SH-SY5Y (cell line): ENCODE measurements around the gene PCGF1.

Experiments used
- GATA2 ChIP-seq: IDR thresholded peaks from 2 replicates; pipeline ENCODE4 v1.6.1; 2011; ENCODE audit warnings: mild to moderate bottlenecking, low read depth, low read length
- GATA3 ChIP-seq: IDR thresholded peaks from 2 replicates; pipeline ENCODE4 v1.6.1; 2011; ENCODE audit warnings: low read depth, mild to moderate bottlenecking, low read length, moderate library complexity

Gene PCGF1

DNA sequence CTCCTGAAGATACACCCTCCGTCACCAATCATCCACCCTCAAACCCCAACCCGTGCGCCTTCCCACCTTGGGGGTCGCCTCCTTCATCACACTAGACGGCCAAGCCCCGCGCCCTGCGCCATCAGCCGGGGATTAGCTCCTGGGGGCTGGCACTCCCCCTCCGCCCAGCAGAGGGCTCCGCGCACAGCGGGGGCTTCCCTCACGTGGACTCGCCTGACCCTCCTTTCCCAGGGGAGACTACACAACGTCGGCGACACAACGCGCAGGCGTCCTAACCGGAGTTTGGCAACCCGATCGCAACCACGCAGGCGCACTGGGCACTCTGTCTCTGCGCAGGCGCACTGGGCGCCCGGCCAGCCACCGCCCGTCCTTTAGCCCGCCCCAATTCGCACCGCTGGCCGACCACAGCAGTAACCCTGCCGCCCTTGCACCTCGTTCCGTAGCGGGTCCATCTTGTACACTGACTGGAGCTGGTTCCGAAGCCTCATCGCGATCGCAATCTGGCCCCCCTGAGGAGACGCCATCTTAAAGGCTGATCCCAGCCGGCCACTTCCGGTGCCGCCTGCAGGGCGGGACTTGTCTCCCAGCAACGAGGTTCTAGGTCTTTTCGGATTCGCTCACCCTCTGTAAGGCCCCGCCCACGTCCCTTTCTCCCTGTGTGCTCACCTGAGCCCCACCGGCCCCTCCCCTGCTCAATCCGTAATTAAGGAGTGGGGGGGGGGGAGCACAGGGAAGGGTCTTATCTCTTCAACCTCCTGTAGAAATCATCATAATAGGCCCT lies at the start of gene PCGF1:
Gene PCGF1, minus strand, starts transcription at position 551 of the 781 bp plus-strand sequence. Its CDS starts 27 bp downstream, at position 524.
- TF ChIP-seq GATA3 (no peak), GATA2 (peak; percentile 87)

DNA sequence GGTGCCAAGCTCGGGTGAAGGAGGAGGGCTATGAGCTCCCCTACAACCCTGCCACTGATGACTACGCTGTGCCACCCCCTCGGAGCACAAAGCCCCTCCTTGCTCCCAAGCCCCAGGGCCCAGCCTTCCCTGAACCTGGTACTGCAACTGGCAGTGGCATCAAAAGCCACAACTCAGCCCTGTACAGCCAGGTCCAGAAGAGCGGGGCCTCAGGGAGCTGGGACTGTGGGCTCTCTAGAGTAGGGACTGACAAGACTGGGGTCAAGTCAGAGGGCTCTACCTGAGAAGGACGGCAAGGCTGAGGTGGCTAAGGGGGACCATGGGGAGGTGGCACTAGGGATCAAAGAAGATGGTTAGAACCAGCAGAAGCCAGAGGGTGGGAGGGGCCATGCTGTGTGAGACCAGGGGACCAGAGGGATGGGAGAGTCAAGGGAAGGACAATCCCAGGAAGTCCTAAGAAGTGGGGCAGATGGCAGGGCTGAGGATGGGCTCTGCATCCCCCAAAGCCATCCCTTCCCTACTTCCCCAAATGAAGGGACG lies 49.4 kb upstream of the PCGF1 start:
- no peak for TF ChIP-seq GATA2
- TF ChIP-seq GATA3, result no peak

DNA sequence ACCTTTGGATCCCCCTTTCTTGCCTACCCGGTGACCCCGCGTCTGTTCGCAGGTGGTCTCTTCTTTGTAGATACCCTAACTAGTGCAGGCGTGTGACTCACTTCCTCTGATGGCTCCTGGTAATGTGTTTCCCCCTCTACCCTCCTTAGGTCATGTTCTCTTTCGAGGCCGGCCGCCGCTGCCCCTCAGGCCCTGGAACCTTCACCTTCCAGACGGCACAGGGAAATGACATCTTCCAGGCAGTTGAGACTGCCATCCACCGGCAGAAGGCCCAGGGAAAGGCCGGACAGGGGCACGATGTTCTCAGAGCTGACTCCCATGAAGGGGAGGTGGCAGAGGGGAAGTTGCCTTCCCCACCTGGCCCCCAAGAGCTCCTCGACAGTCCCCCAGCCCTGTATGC lies 48.7 kb upstream of the PCGF1 start:
- TF ChIP-seq GATA2, result no peak
- no peak for TF ChIP-seq GATA3

DNA sequence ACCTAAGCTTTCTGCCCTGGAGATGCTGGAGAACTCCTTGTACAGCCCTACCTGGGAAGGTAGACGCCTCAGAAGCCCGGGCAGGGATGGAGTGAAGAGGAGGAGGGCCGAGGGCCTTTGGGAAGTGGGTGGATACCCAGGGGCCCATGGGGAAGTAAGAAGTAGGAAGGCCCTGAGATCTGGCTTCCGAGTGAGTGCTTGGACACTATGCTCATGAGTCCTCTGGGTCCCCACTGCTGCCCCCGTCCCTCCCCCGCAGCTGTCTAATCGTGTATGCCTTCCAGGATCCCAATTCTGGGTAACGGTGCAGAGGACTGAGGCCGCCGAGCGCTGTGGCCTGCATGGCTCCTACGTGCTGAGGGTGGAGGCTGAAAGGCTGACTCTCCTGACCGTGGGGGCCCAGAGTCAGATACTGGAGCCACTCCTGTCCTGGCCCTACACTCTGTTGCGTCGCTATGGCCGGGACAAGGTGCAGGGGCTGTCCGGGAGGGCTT lies 48.2 kb upstream of the PCGF1 start:
- TF ChIP-seq GATA2 (no peak), GATA3 (no peak)

DNA sequence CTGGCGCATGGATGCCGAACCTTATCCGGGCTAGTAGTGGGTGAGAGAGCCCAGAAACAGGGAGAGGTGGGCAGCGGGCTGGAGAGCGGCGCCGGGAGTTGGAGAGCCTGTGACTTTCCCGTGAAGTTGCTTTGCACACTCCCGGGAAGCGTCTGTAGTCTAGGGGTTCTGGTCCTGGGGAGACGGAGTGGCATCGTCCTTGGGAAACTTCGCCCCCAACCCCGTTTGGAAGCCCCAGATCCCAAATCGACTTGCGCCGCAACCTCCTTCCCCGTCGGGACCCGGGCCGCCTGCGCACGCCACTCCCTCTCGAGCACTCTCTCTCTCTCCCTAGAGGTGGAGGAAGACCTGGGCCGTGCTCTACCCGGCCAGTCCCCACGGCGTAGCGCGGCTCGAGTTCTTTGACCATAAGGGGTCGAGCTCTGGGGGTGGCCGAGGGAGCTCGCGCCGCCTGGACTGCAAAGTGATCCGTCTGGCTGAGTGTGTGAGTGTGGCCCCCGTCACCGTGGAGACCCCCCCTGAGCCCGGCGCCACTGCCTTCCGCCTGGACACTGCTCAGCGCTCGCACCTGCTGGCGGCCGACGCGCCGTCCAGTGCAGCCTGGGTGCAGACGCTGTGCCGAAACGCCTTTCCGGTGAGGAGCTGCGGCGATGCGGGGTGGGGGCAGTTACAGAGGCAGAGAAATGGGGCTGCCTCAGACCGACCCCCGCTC lies 47.5 kb upstream of the PCGF1 start:
- TF ChIP-seq GATA2 (no peak), GATA3 (no peak)

DNA sequence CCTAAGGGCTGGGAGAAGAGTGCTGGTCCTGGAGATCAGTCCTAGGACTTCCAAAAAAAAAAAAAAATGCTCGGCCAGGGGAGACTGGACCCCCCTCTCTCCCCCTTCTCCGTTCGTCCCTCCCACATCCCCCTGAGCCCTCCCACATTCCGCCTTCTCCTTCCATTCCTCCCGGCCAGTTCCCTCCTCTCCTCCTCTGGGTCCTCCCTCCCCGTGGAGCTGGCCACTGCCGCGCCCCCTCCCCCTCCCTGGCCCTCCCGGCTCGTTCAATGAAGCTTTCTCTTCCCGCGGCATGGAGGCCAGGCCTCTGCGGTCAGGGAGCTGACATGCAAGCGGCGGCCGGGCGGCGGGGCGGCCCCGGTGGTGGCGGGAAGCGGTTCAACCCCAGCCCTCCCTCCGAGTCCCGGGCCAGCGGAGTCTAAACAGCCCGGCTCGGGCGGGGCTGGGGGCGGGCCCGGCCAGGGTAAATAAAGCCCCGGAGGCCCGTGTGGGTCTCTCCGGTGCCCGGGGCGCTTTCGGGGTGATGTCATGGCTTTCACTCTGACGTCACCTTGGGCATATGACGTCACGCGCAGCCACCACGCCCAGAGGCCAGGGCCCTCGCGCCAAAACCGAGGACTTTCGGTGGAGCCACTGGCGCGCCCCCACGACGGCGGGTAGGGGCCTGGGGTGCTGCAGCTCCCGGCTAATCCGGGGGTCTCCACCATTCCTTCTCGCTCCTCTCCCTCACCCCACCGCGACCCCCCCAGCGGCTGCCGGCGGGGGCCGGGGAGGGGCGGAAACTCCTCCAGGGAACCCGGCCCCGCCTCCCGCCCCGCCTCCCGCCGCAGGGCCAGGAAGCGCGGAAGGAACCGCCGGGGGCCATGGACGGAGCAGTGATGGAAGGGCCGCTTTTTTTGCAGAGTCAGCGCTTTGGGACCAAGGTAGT lies 46.7 kb upstream of the PCGF1 start, which contains the start of the genes DOK1 and LOXL3:
Gene DOK1, plus strand, starts transcription at position 829 of the 928 bp plus-strand sequence. Its CDS starts 35 bp downstream, at position 864.
Gene LOXL3, minus strand, starts transcription at position 51 of the 928 bp plus-strand sequence. CDS start 1,308 bp downstream, outside the sequence.
- TF ChIP-seq GATA2, result no peak

DNA sequence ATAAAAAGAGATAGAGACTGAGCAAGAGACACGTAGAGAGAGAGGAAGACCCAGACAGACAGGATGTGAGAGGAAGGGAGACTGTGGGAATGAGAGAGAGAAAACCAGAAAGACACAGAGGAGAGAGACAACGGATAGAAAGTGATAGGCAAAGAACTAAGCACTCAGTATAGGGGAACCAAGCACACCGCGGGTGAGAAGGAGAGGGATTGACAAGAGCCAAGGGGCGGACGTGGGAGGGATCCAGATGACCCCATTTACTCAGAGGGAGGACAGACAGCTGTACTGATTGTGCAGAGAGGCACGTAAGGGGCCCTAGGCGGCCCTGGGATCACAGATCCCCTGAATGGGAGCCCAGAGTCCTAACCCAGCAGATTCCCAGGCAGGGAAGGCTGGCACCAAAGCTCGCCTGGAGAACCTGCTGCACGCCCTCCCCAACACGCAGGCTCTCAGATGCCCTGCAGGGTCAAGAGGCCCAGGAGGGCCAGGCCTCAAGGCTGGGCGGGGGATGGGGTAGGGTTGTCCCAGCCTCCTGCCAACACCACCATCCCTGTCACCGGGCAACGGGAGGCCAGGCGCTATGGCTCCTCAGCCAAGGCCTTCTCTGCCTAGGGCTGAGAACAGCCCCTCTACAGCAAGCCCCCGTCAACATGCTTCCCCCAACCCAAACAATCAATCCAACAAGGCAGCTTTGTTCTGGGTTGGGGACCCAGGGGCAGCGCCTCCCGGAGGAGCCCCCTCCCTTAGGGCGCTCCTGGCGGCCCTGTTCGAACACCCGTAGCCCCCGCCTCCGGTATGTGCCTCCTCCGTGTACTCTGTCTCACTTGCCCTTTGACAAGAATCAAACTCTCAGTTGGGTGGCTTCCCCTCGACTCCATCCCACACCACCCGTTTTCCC lies 45.7 kb upstream of the PCGF1 start:
- TF ChIP-seq GATA3 (no peak), GATA2 (no peak)

DNA sequence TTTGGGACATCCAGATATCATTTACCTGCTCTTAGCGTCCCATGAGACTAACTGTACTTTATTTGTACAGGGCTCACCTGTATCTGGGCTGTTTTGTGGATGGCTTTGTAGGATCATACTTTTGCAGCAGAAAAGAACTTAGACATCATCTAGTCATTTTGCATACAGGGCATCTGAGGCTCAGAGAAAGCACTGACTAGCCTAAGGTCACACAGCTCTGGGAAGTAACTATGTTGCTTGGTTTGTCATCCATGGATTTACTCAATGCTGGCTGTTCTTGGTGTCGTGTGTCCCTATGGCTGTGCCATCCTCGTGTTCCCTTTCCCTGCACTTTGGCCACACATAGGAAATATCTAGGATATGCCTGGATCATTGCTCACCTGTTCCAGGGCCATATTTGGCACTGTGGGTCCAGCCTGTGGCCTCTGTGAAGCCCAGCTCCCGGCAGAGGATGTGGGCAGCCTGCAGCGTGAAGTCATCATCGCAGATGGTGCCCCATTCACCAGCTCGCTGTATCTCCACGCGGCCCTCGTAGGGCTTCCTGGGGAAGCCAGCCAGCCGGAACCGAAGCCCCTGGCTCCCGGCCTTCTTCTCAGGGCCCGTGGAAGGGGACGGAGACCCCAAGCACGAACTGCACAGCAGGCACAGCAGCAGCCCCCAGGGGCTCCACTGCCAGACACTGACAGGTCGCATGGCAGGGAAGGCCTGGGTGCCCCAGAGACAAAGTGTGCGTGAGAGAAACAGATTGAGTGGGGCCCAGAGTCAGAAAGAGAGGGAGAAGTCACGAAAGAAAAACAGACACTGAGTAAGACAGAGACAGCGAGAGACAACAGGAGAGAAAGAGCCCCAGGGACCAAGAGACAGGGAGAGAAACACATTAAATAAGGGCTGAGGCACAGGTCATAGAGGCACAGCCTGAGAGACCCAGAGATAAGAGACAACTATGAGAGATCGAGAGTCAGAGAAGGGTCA lies 44.7 kb upstream of the PCGF1 start:
- no peak for TF ChIP-seq GATA3
- no peak for TF ChIP-seq GATA2

DNA sequence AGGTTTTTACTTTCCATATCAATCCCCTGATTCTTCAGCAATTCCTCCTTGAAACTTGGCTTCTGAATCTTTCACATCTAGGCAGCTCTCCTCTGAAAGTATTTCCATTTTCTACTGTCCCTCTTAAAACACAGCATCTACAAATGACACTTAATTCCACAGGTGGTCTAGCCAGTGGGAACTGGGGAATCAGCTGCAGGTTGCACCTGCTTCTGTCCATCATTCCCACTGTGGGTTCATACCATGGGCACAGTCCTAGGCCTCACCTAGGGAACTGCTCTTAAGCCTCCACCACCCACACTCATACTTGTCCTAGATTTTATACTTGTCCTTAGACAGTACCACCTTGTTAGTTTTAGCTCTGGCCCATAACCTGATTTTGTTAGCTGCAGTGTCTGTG lies 44.0 kb upstream of the PCGF1 start:
- TF ChIP-seq GATA2, result no peak
- TF ChIP-seq GATA3, result no peak

DNA sequence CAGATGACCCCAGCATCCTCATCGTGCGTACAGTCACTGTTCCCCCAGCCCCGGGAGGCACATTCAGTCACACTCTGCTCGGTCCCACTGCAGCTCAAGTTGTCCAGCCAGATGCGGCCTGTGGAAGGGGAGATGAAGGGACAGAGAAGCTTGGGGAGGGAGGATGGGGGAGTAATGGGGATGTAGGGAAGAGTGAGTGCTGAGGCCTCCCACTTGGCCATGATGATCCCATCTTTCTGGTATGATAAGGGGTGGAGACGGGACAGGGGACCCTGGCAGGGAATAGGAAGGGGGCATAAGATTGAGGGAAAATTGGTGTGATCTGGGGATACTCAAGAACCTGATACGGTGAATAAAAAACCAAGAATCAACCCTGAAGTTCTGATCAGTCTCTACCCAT lies 42.7 kb upstream of the PCGF1 start:
- TF ChIP-seq GATA2 (no peak), GATA3 (no peak)

DNA sequence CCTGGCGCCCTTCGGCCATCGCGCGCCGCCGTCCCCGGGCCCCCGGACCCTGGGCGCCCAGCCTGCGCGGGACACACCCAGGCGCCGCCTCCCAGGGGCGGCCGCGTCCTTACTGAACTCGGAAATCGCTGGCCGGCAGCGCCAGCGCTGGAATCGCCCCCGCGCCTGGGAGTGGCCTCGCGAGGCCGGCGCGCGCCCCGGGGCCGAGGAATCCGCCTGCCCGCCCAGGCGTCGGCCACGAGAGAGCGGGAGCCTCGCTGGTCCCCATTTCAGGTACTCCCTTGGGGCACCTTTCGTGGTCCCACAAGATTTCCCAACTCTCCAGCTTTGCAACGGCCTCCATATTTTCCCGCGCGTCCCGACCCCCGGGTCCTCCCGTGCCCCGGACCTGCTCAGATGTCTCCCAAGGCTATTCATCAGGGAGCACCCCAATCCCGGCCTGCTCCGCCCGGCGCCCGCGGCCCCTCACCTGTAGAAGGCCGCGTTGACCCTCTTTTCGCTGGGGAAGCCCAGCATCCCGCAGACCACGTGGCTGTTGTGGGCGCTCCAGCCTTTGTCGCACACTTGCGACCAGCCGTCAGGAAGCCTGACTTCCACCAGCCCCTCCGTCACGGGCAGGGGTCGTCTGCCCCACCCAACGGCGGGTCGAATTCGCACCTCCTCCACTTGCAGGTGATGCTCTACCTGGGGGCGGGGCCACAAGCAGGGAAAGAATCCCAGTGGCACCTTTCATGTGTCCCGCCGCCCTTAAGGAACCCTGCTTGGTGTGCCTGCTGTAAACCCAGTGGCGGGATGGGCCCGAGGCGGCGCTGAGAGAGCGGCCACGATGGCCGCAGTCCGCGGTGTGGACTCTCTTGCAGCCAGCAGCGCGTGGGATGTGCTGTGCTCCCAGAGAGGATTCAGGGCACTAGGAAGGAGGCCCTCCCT lies 41.7 kb upstream of the PCGF1 start:
- TF ChIP-seq GATA3 (no peak), GATA2 (no peak)

DNA sequence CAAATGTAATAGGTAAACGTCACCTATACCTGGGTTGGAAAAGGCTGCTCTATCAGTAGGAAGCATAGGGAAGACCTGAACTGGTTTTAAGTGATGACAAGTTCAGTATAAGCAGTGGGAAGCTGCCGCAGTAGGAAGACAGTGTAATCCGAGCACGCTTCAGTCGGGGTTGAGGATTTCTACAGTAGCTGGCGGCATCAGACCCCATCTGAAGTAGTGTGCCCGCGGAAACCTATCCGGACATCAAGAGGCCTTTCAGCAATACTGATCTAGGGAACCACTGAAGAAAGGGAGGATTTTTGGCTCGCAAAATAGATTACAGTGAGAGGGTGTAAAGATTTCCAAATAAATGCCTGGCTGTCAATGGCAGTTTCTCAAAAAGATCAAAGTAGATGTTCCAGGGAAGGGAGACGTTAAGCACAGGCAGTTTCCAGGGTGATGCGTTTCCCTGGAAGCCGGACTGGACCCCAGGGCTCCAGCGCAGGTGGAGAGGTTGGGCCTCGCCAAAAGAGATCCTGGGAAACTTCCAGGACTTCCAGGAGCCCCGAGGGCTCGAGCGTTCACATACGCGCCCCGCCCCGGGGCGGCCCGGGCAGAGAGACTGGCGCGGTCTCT lies 40.9 kb upstream of the PCGF1 start:
- TF ChIP-seq GATA3 (no peak), GATA2 (no peak)
